ENCODE results near the gene BCAS3. TPM values are rescaled to one million over a fixed set of nuclear protein-coding genes. Genes with fewer than 3 reads are reported as not detected.

Gene BCAS3
- total and polyA plus RNA-seq, 4 donors: 5.8 to 24.6 (median 10.1) TPM

DNA sequence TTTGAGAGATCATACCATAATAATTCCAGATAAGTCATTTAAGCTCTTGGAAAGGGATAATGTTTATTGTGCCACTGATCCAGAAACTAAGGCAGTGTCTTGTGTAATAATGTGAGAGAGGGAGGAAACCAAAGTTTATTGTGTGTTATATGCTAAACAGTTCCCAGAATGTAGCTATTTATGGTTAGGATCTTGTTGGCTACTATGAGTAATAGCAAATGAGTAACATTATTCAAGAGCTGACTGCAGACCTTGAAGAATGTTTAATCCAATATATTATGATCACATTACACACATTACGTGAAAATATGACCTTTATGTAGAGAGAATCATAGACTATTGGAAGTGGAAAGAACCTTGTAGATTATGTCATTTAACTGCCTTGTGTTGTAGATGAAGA, 139.5 kb downstream of the BCAS3 start:
- TF ChIP-seq, protein P1, sequence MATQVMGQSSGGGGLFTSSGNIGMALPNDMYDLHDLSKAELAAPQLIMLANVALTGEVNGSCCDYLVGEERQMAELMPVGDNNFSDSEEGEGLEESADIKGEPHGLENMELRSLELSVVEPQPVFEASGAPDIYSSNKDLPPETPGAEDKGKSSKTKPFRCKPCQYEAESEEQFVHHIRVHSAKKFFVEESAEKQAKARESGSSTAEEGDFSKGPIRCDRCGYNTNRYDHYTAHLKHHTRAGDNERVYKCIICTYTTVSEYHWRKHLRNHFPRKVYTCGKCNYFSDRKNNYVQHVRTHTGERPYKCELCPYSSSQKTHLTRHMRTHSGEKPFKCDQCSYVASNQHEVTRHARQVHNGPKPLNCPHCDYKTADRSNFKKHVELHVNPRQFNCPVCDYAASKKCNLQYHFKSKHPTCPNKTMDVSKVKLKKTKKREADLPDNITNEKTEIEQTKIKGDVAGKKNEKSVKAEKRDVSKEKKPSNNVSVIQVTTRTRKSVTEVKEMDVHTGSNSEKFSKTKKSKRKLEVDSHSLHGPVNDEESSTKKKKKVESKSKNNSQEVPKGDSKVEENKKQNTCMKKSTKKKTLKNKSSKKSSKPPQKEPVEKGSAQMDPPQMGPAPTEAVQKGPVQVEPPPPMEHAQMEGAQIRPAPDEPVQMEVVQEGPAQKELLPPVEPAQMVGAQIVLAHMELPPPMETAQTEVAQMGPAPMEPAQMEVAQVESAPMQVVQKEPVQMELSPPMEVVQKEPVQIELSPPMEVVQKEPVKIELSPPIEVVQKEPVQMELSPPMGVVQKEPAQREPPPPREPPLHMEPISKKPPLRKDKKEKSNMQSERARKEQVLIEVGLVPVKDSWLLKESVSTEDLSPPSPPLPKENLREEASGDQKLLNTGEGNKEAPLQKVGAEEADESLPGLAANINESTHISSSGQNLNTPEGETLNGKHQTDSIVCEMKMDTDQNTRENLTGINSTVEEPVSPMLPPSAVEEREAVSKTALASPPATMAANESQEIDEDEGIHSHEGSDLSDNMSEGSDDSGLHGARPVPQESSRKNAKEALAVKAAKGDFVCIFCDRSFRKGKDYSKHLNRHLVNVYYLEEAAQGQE (IDR thresholded peaks at IDR 0.05): no peak
- WGBS: 91% methylated on average over 1 of the region's 1 CpG
- H3K9me3 ChIP-seq (ENCODE audit: control insufficient read depth in 4 of 4, low read length in 3 of 4): no peaks in the 10 kb centered on the region
- H3K4me3 ChIP-seq (ENCODE audit: low read depth in 1 of 3, low read length in 3 of 3): no peak overlapping the region
- no peaks in the 10 kb centered on the region for H3K27me3 ChIP-seq (ENCODE audit: control insufficient read depth in 4 of 4, insufficient read depth in 4 of 4, low read length in 3 of 4)
- H3K36me3 ChIP-seq (ENCODE audit: control insufficient read depth in 4 of 4, insufficient read depth in 3 of 4, low read depth in 1 of 4, low read length in 3 of 4): peaks cover 0 to 2% (median 0%) of the 10 kb centered on the region in 4 donors
- H3K27ac ChIP-seq (ENCODE audit: low read depth in 1 of 2, low read length in 2 of 2): no peak overlapping the region
- DNase-seq (ENCODE audit: low spot score): no peak
- H3K4me1 ChIP-seq (ENCODE audit: control insufficient read depth in 4 of 4, insufficient read depth in 4 of 4, low read length in 3 of 4): peaks cover 0 to 2% (median 0%) of the 10 kb centered on the region in 4 donors
- H3K9ac ChIP-seq (ENCODE audit: low read depth in 1 of 2, low read length in 2 of 2): no peak overlapping the region

DNA sequence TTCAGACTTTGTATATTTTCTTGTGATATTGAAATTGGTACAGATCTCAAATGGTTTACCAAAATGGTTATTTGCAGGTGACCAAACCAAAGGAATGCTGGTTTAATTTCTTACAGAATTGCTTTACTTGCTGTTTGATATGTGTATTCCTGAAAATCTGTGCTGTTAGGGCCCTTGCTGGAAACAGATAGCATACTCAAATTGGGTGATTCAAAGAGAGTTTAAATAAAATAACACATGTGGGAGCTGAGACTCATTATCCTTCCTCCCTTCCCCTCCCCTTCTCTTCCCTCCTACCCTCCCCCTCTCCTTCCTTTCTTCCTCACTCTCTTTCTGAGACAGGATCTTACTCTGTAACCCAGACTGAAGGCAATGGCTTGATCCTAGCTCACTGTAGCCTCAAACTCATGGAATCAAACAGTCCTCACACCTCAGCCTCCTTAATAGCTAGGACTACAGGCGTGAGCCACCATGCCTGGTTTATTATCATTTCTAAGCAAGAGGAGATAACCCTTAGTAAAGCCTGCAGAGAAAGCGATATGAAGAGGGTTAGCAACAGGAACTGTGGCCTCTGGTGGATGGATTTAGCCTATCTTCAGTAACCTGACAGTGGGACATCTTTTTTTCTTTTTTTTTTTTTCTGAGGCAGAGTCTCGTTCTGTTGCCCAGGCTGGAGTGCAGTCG, 141.9 kb downstream of the BCAS3 start:
- 96% methylated on average over 4 of the region's 4 CpGs for WGBS

More for the DNA sequence above, 141.9 kb downstream of the BCAS3 start:
- Histone ChIP-seq H3K27me3 (ENCODE audit: control insufficient read depth in 4 of 4, insufficient read depth in 4 of 4, low read length in 3 of 4) (no peaks in the 10 kb centered on the region), H3K4me3 (ENCODE audit: low read depth in 1 of 3, low read length in 3 of 3) (no peak overlapping the region), H3K9me3 (ENCODE audit: control insufficient read depth in 4 of 4, low read length in 3 of 4) (no peaks in the 10 kb centered on the region), H3K36me3 (ENCODE audit: control insufficient read depth in 4 of 4, insufficient read depth in 3 of 4, low read depth in 1 of 4, low read length in 3 of 4) (peaks cover 0 to 2% (median 0%) of the 10 kb centered on the region in 4 donors), H3K9ac (ENCODE audit: low read depth in 1 of 2, low read length in 2 of 2) (no peak overlapping the region), H3K4me1 (ENCODE audit: control insufficient read depth in 4 of 4, insufficient read depth in 4 of 4, low read length in 3 of 4) (peaks cover 0 to 2% (median 0%) of the 10 kb centered on the region in 4 donors), H3K27ac (ENCODE audit: low read depth in 1 of 2, low read length in 2 of 2) (no peak overlapping the region)
- TF ChIP-seq TAF1 (conservative IDR thresholded peaks at IDR 0.05) (no peak), GABPA (IDR thresholded peaks at IDR 0.05 in 1 of 2, conservative IDR thresholded peaks at IDR 0.05 in 1 of 2) (no peak), RAD21 (IDR thresholded peaks at IDR 0.05) (no peak), JUND (IDR thresholded peaks at IDR 0.05) (no peak), HNF4G (IDR thresholded peaks at IDR 0.05) (no peak), YY1 (IDR thresholded peaks at IDR 0.05) (no peak), FOXA2 (IDR thresholded peaks at IDR 0.05) (no peak), SP1 (IDR thresholded peaks at IDR 0.05) (no peak), NR2F2 (IDR thresholded peaks at IDR 0.05) (no peak), FOXA1 (IDR thresholded peaks at IDR 0.05) (no peak), EGR1 (IDR thresholded peaks at IDR 0.05; ENCODE audit: low read depth in 2 of 2) (no peak), RXRA (IDR thresholded peaks at IDR 0.05) (no peak)
- TF ChIP-seq, protein P2, sequence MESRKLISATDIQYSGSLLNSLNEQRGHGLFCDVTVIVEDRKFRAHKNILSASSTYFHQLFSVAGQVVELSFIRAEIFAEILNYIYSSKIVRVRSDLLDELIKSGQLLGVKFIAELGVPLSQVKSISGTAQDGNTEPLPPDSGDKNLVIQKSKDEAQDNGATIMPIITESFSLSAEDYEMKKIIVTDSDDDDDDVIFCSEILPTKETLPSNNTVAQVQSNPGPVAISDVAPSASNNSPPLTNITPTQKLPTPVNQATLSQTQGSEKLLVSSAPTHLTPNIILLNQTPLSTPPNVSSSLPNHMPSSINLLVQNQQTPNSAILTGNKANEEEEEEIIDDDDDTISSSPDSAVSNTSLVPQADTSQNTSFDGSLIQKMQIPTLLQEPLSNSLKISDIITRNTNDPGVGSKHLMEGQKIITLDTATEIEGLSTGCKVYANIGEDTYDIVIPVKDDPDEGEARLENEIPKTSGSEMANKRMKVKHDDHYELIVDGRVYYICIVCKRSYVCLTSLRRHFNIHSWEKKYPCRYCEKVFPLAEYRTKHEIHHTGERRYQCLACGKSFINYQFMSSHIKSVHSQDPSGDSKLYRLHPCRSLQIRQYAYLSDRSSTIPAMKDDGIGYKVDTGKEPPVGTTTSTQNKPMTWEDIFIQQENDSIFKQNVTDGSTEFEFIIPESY (IDR thresholded peaks at IDR 0.05): no peak
- TF ChIP-seq, protein P3, sequence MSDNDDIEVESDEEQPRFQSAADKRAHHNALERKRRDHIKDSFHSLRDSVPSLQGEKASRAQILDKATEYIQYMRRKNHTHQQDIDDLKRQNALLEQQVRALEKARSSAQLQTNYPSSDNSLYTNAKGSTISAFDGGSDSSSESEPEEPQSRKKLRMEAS (IDR thresholded peaks at IDR 0.05): no peak
- TF ChIP-seq, protein P1 (IDR thresholded peaks at IDR 0.05): no peak
- TF ChIP-seq, protein P4, sequence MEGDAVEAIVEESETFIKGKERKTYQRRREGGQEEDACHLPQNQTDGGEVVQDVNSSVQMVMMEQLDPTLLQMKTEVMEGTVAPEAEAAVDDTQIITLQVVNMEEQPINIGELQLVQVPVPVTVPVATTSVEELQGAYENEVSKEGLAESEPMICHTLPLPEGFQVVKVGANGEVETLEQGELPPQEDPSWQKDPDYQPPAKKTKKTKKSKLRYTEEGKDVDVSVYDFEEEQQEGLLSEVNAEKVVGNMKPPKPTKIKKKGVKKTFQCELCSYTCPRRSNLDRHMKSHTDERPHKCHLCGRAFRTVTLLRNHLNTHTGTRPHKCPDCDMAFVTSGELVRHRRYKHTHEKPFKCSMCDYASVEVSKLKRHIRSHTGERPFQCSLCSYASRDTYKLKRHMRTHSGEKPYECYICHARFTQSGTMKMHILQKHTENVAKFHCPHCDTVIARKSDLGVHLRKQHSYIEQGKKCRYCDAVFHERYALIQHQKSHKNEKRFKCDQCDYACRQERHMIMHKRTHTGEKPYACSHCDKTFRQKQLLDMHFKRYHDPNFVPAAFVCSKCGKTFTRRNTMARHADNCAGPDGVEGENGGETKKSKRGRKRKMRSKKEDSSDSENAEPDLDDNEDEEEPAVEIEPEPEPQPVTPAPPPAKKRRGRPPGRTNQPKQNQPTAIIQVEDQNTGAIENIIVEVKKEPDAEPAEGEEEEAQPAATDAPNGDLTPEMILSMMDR (IDR thresholded peaks at IDR 0.05; ENCODE audit: low read depth, low read length, missing input control): no peak
- TF ChIP-seq, protein P5, sequence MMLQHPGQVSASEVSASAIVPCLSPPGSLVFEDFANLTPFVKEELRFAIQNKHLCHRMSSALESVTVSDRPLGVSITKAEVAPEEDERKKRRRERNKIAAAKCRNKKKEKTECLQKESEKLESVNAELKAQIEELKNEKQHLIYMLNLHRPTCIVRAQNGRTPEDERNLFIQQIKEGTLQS (IDR thresholded peaks at IDR 0.05): no peak
- no peak for DNase-seq (ENCODE audit: low spot score)
